Mesenteric fat pad (tissue), 1 donor: ENCODE results near the gene HYI. TPM values are rescaled to one million over a fixed set of nuclear protein-coding genes. Genes with fewer than 3 reads are reported as not detected.

ENCODE experiments used
- DNase-seq: peaks from one replicate; pipeline ENCODE4 v3.0.0-alpha.2; 2020; ENCODE audit warnings: low spot score
- total RNA-seq: library from RNA; stranded (reverse); fragmentation: NEBNext Ultra II Directional; extraction: Animal tissue kit (Norgen Biotek cat#: 25700); gene quantifications from one replicate; pipeline ENCODE4 v1.2.1, GENCODE V29; 2021
- donor health status: DM: yes; HTN: yes; CAD: no.

HYI gene
- total RNA-seq, 1 donor from 2014 or later = 36.9 TPM

DNA sequence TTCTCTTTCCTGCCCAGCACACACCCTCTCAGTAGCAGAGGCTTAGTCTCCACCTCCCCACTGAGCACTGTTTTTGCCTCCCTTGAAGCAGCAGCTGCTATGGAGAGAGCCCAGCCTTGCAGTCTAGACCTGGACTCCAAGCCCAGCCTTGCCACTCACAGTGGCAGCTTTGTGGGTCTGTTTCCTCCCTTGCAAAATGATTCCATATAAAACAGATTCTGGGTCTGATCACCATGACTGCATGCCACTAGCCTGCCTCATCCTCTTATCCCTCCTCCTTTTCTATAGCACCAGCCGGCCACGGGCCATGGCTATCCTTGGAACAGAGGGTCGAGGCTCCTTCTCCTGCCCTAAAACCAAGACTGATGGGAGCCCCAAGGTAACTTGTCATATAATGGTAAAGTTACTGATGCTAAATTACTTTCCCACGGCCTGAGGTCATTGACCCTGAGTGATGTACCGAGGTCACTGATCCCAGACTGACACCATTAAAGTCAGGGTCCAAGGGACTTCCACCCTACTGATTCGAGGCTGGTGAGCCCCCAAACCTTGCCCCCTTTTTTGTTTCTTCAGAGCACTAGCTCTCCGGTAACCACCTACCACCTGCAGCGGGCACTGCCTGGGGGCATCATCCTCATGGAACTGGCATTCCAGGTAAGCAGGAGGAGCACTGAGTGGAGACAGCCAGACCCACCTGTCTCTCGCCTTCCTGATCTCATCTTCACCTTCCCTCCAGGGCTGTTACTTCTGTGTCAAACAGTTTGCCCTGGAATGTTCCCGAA lies 7.9 kb downstream of the HYI start:
- DNase-seq = peak; percentile 84

DNA sequence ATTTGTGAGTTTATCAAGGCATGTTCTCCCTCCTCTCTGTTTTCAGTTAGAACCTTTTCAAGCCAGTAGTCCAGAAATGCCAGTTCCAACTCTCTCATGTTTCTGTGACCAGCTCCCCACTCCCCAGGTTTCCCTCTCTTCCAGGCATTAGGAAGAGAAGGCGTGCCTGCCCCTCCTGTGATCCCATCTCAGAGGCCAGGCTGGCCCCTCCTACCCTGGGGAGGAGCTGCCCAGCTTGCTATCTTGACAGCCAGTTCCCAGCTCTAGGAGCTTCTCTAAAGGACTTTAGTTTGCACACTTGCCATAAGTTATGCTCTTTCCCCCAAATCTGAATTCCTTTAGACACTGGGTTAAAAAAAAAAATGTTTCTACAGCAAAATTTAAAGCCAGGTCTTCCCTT lies 8.9 kb downstream of the HYI start:
- peak; percentile 57 for DNase-seq

DNA sequence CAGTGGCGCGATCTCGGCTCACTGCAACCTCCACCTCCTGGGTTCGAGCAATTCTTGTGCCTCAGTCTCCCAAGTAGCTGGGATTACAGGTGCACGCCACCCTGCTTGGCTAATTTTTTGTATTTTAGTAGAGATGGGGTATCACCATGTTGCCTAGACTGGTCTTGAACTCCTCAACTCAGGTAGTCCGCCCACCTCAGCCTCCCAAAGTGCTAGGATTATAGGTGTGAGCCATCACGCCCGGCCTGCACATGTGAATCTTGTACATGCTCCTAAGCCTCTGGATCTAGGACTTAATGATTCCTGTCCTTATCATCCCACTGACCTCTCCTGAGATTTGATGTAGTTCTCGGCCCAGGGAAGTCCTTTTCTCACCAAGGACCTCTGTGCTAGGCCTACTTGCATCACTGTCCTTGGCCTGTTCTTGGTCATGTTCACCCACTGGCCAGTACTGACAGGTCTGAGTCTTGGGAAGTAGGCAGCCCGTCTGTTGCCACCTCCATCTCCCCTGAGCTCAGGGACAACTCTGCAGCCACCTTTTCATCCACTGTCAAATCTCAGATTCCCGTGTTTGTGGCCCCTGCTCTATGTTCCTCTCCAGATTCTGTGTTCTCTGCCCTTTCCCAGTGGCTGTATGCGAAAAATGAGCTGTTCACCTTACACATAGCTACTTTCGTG lies 9.4 kb downstream of the HYI start:
- DNase-seq = peak; percentile 49

- peak; percentile 74 for DNase-seq
These were observed 10.4 kb downstream of the HYI start for GRCh38 chr1:43443197-43443946.

DNA sequence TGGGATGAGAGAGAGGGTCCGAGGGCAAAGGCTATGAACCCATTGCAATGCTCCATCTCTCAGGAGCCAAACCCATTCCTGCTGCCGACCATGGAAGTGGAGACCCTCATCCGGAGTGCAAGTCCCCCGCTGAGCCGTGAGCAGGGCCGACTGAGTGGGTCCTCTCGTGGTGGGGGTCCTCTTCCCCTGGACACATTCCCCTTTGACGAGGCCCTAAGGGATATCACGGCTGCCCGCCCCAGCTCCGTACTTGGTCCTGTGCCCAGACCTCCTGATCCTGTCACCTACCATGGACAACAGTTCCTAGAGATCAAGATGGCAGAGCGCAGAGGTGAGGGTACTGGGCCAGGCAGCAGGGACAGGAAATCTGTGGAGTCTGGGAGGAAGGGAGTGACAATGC lies 11.0 kb downstream of the HYI start:
- peak; percentile 83 for DNase-seq

GRCh38 chr1:43441894-43442637 lies 11.7 kb downstream of the HYI start:
- peak; percentile 83 for DNase-seq

DNA sequence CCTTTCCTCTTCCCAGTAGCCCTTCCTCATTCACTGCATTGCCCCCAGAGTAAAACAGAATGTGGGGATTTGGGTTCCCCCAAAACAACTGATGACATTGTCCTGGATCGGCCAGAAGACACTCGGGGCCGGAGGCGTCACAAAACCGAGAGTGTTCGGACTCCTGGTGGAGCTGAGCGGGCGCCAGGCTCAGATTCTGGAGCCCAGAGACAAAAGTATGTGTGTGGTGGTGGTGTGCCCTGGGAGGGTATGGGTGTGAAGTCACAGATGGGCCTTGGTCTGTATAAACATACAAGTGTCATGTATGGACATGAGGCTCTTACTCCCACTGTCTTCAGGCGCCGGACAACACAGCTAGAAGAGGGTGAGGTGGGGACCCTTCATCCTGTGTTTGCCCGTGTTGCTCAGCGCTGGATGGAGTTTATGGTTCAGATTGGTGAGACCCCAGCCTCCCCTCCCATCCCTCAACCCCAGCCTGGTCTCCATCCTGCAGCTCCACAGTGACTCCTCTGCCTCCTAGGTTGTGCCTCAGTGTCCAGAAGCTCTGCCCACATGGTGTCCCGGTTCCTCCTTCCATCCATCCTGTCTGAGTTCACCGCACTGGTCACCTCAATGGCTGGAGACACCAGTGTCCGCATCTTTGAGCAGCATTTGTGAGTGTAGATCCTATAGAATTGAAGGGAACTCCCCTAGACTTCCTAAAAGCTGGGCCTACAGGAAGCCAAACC lies 12.4 kb downstream of the HYI start:
- peak; percentile 67 for DNase-seq

DNA sequence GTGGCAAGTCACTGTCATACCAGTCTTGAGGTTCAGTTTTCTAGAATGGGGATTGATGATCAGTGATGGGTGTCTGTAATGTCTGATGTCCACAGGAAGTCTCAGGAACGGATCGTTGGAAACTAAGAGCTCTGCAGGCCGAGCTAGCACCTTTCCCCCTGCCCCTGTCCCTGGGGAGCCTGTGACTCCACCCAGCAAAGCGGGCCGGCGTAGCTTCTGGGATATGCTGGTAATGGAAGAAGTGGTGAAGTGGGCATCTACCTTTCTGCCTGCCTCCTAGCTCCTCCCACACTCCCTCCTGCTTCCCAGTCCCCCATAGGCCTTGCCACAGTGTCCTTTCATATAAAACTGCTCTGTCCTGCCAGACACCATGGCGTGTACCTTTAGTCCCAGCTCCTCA lies 13.4 kb downstream of the HYI start:
- DNase-seq = peak; percentile 67

GRCh38 chr1:43439781-43440180 lies 13.9 kb downstream of the HYI start:
- DNase-seq = peak; percentile 59

GRCh38 chr1:43438953-43439581 lies 14.7 kb downstream of the HYI start:
- DNase-seq = peak; percentile 72

- peak; percentile 71 for DNase-seq
These were observed 15.2 kb downstream of the HYI start for GRCh38 chr1:43438576-43438952.

DNA sequence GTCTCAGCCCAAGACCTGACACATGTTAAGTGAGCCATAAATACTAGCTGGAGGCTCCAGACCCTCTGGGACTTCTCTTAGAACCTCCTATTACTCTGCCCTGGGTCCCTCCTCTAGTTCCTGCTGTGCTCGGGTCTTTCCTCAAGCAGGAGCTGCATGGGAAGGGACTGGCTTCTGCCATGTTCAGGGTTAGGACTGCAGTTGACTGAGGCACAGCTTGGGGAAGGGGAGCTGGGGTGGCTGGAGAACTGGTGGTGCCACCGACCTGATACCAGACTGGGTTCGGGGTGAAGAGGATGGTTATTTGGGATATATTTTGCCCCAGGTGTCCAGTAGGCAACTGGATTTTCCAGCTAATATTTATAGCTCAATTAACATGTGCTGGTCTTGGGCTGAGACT lies 15.7 kb downstream of the HYI start:
- peak; percentile 53 for DNase-seq

DNA sequence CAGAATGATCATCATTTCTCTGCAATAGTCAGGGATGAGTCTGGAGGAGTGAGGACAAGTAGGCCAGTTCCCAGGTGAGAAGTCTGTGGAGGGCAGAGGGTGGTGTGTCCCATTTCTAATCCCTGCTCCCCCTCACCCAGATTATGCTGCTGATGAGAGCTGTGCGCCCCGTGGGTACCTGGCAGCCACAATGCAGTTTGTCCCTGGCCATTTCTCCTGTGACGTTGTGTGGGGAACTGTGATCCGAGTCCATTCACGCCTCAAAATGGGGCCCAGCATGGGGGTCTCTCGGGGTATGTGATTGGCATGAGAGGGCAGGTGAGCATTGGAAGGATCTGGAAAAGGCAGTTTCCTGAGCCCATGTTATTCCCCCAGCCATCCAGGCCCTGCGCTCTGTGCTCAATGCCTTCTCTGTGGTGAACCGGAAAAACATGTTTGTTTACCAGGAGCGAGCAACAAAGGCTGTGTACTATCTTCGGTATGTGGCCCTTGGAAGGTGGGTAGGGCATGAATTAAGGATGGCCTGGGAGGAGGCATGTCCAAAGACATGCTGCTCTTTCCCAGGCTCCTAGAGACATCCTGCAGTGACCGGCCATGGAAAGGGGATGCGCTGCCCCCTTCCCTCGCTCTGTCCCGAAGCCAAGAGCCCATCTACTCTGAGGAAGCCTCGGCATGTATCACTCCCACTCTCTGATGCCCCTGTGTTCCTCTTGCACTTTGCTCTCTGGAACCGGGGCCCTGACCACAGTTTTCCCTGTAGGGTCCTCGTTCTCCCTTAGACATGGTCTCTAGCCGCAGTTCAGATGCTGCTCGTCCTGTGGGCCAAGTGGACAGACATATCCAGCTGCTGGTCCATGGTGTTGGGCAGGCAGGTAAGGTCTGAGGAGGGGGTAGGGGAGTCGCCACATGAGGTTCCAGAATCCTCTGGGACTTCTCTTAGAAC lies 16.4 kb downstream of the HYI start:
- DNase-seq = peak; percentile 69

DNA sequence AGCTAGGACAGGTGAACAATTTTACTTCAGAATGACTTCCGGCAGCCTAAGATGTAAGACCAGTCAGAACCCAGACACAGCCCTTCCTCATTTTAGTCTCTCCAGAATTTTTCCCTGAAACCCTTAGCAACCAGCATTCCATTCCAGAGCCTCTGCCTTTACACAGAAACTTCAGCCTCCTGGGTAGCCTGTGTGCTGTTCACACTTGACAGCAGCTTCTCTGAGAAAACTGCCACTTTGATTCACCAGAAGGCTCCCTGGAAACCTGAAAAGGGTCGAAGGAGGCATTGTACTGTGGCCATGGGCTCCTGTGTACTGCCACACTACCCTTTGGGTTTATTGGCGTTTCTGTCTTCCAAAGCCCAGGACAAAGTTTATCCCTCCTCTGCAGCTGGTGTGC lies 17.4 kb downstream of the HYI start:
- DNase-seq = peak; percentile 2

GRCh38 chr1:43435146-43436145 lies 18.3 kb downstream of the HYI start:
- DNase-seq = peak; percentile 57

GRCh38 chr1:43434256-43434655 lies 19.5 kb downstream of the HYI start:
- peak; percentile 47 for DNase-seq

DNA sequence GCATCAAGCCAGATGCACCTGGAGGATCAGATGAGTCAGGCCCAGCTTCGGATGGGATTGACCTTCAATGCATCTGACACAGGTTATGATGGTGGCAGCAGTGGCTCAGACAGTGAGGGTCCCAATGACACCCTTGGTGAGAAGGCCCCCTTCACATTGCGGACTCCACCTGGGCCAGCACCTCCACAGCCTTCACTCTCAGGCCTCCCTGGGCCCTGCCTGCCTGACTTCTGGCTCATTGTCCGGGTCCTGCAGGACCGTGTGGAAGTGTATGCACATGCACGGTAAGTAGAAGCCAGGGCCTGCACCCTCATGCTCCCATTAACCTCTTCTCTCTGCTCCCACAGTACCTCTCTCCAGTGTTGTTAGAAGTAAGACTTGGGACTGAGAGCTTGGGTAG lies 20.8 kb downstream of the HYI start:
- DNase-seq = peak; percentile 78
